H1 (cell line): Measurements from ENCODE around the gene ANKRD12. TPM values are rescaled to one million over a fixed set of nuclear protein-coding genes. Genes with fewer than 3 reads are reported as not detected.

ENCODE experiments used
- CTCF ChIA-PET: fragments of 300-600 bp; sonication (Branson Sonifier 250); formaldehyde crosslinking; loops from one replicate; lab custom pipeline; 2021; ENCODE audit not compliant: partially characterized antibody; lab: Charles Lee
- POLR2A ChIA-PET: fragments of 300-600 bp; sonication (Branson Sonifier 250); formaldehyde crosslinking; loops from one replicate; lab custom pipeline; 2021; ENCODE audit warnings: inconsistent platforms; ENCODE audit not compliant: partially characterized antibody; lab: Charles Lee
- DNase-seq, 2 experiments: peaks; one replicate each; pipeline versions ENCODE4 v3.0.0 to v3.0.0-alpha.2; 2010 to 2022; ENCODE audit warnings: low spot score in 2 of 2, low read depth in 1 of 2, mixed read lengths in 1 of 2
- FAIRE-seq: peaks from 2 replicates; lab custom pipeline; 2011; peaks lifted over from hg19 to GRCh38; lab: Jason Lieb, UNC
- H2AFZ ChIP-seq: 2 replicates; pipeline ENCODE4 v1.8.1; 2012; ENCODE audit warnings: low read length, inconsistent platforms
- H2AK5ac ChIP-seq: 2 replicates; pipeline ENCODE4 v1.6.1; 2013; ENCODE audit warnings: low read depth, low read length
- H2BK120ac ChIP-seq: replicated peaks from 2 replicates; pipeline ENCODE3; 2013; ENCODE audit warnings: low read depth, low read length, inconsistent platforms
- H2BK12ac ChIP-seq: 2 replicates; pipeline ENCODE4 v1.6.1; 2013; ENCODE audit warnings: low read depth, low read length
- H2BK15ac ChIP-seq: 2 replicates; pipeline ENCODE4 v1.6.1; 2013; ENCODE audit warnings: low read length
- H2BK20ac ChIP-seq: 2 replicates; pipeline ENCODE4 v1.6.1; 2013; ENCODE audit warnings: low read length
- H2BK5ac ChIP-seq: 2 replicates; pipeline ENCODE4 v1.6.1; 2013; ENCODE audit warnings: low read depth, low read length
- H3K14ac ChIP-seq: 2 replicates; pipeline ENCODE4 v1.6.1; 2013; ENCODE audit warnings: inconsistent platforms; ENCODE audit not compliant: insufficient read length
- H3K18ac ChIP-seq: 2 replicates; pipeline ENCODE4 v1.6.1; 2013; ENCODE audit warnings: low read length; ENCODE audit errors: extremely low read depth
- H3K23ac ChIP-seq: 2 replicates; pipeline ENCODE4 v1.6.1; 2013; ENCODE audit warnings: inconsistent platforms; ENCODE audit not compliant: insufficient read length
- H3K23me2 ChIP-seq: 2 replicates; pipeline ENCODE4 v1.6.1; 2013; ENCODE audit warnings: low read depth, low read length
- H3K27ac ChIP-seq: 2 replicates; pipeline ENCODE4 v1.6.1; 2011; ENCODE audit warnings: low read depth, low read length, inconsistent platforms
- H3K27me3 ChIP-seq, 4 experiments: replicated peaks in 1 of 4; 1 replicate in 1 of 4; 2 replicates in 3 of 4; pipeline versions ENCODE4 v1.6.1 to v1.8.1; 2011 to 2013; ENCODE audit warnings: low read length in 3 of 4, mild to moderate bottlenecking in 3 of 4, inconsistent platforms in 2 of 4, mixed read lengths in 2 of 4, moderate library complexity in 1 of 4; ENCODE audit not compliant: control insufficient read depth in 3 of 4, insufficient read depth in 3 of 4; ENCODE audit errors: extremely low read depth in 1 of 4
- H3K36me3 ChIP-seq, 4 experiments: 2 replicates each; pipeline versions ENCODE4 v1.6.1 to v1.8.1; 2011 to 2013; ENCODE audit warnings: mild to moderate bottlenecking in 4 of 4, low read length in 3 of 4, moderate library complexity in 2 of 4, control low read depth in 1 of 4, inconsistent platforms in 1 of 4; ENCODE audit not compliant: insufficient read depth in 4 of 4, control insufficient read depth in 2 of 4
- H3K4ac ChIP-seq: replicated peaks from 2 replicates; pipeline ENCODE3; 2013; ENCODE audit warnings: low read length, low read depth, mixed read lengths, inconsistent platforms; ENCODE audit not compliant: insufficient read length
- H3K4me1 ChIP-seq, 4 experiments: replicated peaks in 1 of 4; 1 replicate in 1 of 4; 2 replicates in 3 of 4; pipeline versions ENCODE4 v1.6.1 to v1.8.1; 2011 to 2013; ENCODE audit warnings: low read length in 3 of 4, inconsistent platforms in 2 of 4, mixed read lengths in 1 of 4; ENCODE audit not compliant: insufficient read depth in 4 of 4, control insufficient read depth in 3 of 4
- H3K4me2 ChIP-seq, 2 experiments: 2 replicates each; pipeline versions ENCODE4 v1.6.1 to v1.8.1; 2011 to 2013; ENCODE audit warnings: low read depth in 2 of 2, low read length in 2 of 2, control low read depth in 1 of 2, inconsistent platforms in 1 of 2, mild to moderate bottlenecking in 1 of 2; ENCODE audit not compliant: insufficient read depth in 1 of 2
- H3K4me3 ChIP-seq, 4 experiments: fragments of 200-600, 300-600 bp in 1 of 4; sonication (generic), shearing (Covaris generic), sonication (Bioruptor Twin) in 1 of 4; 2 replicates each; pipeline versions ENCODE4 v1.5.1 to v1.8.1; 2011 to 2016; ENCODE audit warnings: low read length in 4 of 4, low read depth in 3 of 4, control low read depth in 2 of 4, inconsistent platforms in 2 of 4, mild to moderate bottlenecking in 2 of 4, mixed read lengths in 1 of 4, moderate library complexity in 1 of 4; ENCODE audit not compliant: insufficient read depth in 2 of 4; ENCODE audit errors: extremely low read depth in 1 of 4
- H3K56ac ChIP-seq: replicated peaks from 2 replicates; pipeline ENCODE3; 2013; ENCODE audit warnings: low read depth, mild to moderate bottlenecking, mixed read lengths, low read length, inconsistent platforms; ENCODE audit not compliant: insufficient read length
- H3K79me1 ChIP-seq: 2 replicates; pipeline ENCODE4 v1.6.1; 2013; ENCODE audit warnings: low read depth, low read length, control low read depth
- H3K79me2 ChIP-seq, 2 experiments: 2 replicates each; pipeline versions ENCODE4 v1.6.1 to v1.8.1; 2012 to 2013; ENCODE audit warnings: low read length in 2 of 2, mild to moderate bottlenecking in 2 of 2, inconsistent platforms in 1 of 2; ENCODE audit not compliant: insufficient read depth in 2 of 2, control insufficient read depth in 1 of 2
- H3K9ac ChIP-seq, 4 experiments: replicated peaks in 1 of 4; 1 replicate in 1 of 4; 2 replicates in 3 of 4; pipeline versions ENCODE4 v1.6.1 to v1.8.1; 2011 to 2013; ENCODE audit warnings: low read depth in 3 of 4, low read length in 3 of 4, control low read depth in 2 of 4, mild to moderate bottlenecking in 2 of 4, moderate library complexity in 2 of 4, inconsistent platforms in 1 of 4; ENCODE audit errors: extremely low read depth in 1 of 4
- H3K9me3 ChIP-seq, 2 experiments: 2 replicates each; pipeline versions ENCODE4 v1.6.1 to v1.8.1; 2012 to 2013; ENCODE audit warnings: mild to moderate bottlenecking in 2 of 2, moderate library complexity in 2 of 2, control low read depth in 1 of 2, inconsistent platforms in 1 of 2, low read depth in 1 of 2, low read length in 1 of 2, mixed read lengths in 1 of 2; ENCODE audit not compliant: insufficient read depth in 2 of 2
- H4K20me1 ChIP-seq, 2 experiments: replicated peaks in 1 of 2; 2 replicates each; pipeline versions ENCODE3 to v1.8.1; 2011 to 2013; ENCODE audit warnings: inconsistent platforms in 2 of 2, low read length in 2 of 2, mild to moderate bottlenecking in 1 of 2; ENCODE audit not compliant: insufficient read depth in 2 of 2, control insufficient read depth in 1 of 2
- H4K5ac ChIP-seq: 2 replicates; pipeline ENCODE4 v1.6.1; 2013; ENCODE audit warnings: low read length, low read depth, mixed read lengths, inconsistent platforms; ENCODE audit not compliant: insufficient read length
- H4K8ac ChIP-seq: 2 replicates; pipeline ENCODE4 v1.8.0; 2013; ENCODE audit warnings: mild to moderate bottlenecking, moderate library complexity, low read length, inconsistent platforms; ENCODE audit not compliant: insufficient read depth; ENCODE audit errors: extremely low read depth
- H4K91ac ChIP-seq: replicated peaks from 2 replicates; pipeline ENCODE3; 2013; ENCODE audit warnings: low read length, mixed read lengths, inconsistent platforms; ENCODE audit not compliant: insufficient read length
- CBX5 ChIP-seq: fragments of 300-800, 300-1000 bp; sonication (generic); IDR thresholded peaks from 2 replicates; pipeline ENCODE4 v1.7.1; 2016; ENCODE audit warnings: antibody characterized with exemption, low read length, low read depth
- CHD1 ChIP-seq: IDR thresholded peaks from 2 replicates; pipeline ENCODE4 v1.6.1; 2012; ENCODE audit warnings: low read depth, low read length, improper control_type of control experiment
- EP300 ChIP-seq, 2 experiments: IDR thresholded peaks; 1 replicate in 1 of 2; 2 replicates in 1 of 2; pipeline ENCODE4 v1.6.1; 2011 to 2012; ENCODE audit warnings: low read depth in 2 of 2, low read length in 2 of 2, mild to moderate bottlenecking in 2 of 2, borderline replicate concordance in 1 of 2, inconsistent platforms in 1 of 2, moderate library complexity in 1 of 2
- GABPA ChIP-seq: IDR thresholded peaks from 2 replicates; pipeline ENCODE4 v1.6.1; 2011; ENCODE audit warnings: mild to moderate bottlenecking, low read length, moderate library complexity, borderline replicate concordance; ENCODE audit not compliant: insufficient read depth
- HDAC6 ChIP-seq: IDR thresholded peaks from one replicate; pipeline ENCODE4 v1.7.1; 2012; ENCODE audit warnings: low read depth, mild to moderate bottlenecking, inconsistent platforms, low read length, moderate library complexity
- KDM1A ChIP-seq: fragments of 200-600, 300-600 bp; sonication (generic); IDR thresholded peaks from 2 replicates; pipeline ENCODE4 v1.7.1; 2016; ENCODE audit warnings: mild to moderate bottlenecking, low read length, borderline replicate concordance
- NANOG ChIP-seq: IDR thresholded peaks from 2 replicates; pipeline ENCODE4 v1.6.1; 2011; ENCODE audit warnings: low read length, low read depth, mild to moderate bottlenecking, inconsistent platforms; ENCODE audit not compliant: insufficient read depth, poor library complexity, severe bottlenecking
- RBBP5 ChIP-seq: IDR thresholded peaks from 2 replicates; pipeline ENCODE4 v1.7.1; 2012; ENCODE audit warnings: low read depth, mild to moderate bottlenecking, inconsistent platforms, low read length, moderate library complexity, borderline replicate concordance
- RFX5 ChIP-seq: IDR thresholded peaks from 2 replicates; pipeline ENCODE4 v1.6.1; 2011; ENCODE audit warnings: low read depth, low read length, improper control_type of control experiment, borderline replicate concordance
- SAP30 ChIP-seq: fragments of 300-600 bp; sonication (generic); IDR thresholded peaks from 2 replicates; pipeline ENCODE4 v1.7.1; 2012; ENCODE audit warnings: low read length, moderate library complexity, mild to moderate bottlenecking, inconsistent platforms; ENCODE audit not compliant: insufficient read depth, insufficient replicate concordance
- SIN3A ChIP-seq, 2 experiments: IDR thresholded peaks in 1 of 2; conservative IDR thresholded peaks in 1 of 2; 2 replicates each; pipeline ENCODE4 v1.6.1; 2011 to 2012; ENCODE audit warnings: low read length in 2 of 2, improper control_type of control experiment in 1 of 2, low read depth in 1 of 2, mild to moderate bottlenecking in 1 of 2
- SP4 ChIP-seq: IDR thresholded peaks from 2 replicates; pipeline ENCODE4 v1.6.1; 2012; ENCODE audit warnings: low read length, inconsistent platforms
- TBP ChIP-seq: IDR thresholded peaks from 2 replicates; pipeline ENCODE4 v1.6.1; 2011; ENCODE audit warnings: low read depth, low read length, improper control_type of control experiment
- TEAD4 ChIP-seq: IDR thresholded peaks from 2 replicates; pipeline ENCODE4 v1.6.1; 2012; ENCODE audit warnings: low read depth, low read length, inconsistent platforms, mixed read lengths
- WGBS, 2 experiments: shearing (Covaris generic) in 1 of 2; methylation state at CpG; one replicate each; pipeline versions ENCODE4 v1.1.6 to v1.1.7; 2013 to 2015; ENCODE audit warnings: low lambda C conversion rate in 2 of 2, mixed read lengths in 2 of 2, inconsistent platforms in 1 of 2, low coverage in 1 of 2, missing lambda C conversion rate in 1 of 2; ENCODE audit not compliant: insufficient replicate concordance in 2 of 2, insufficient coverage in 1 of 2, insufficient read length in 1 of 2; ENCODE audit errors: extremely low coverage in 1 of 2, missing lambda C conversion rate in 1 of 2; 5-methylcytosine and 5-hydroxymethylcytosine counted together
- polyA plus RNA-seq, 7 experiments: library from polyadenylated mRNA; depleted of rRNA in 3 of 7; stranded (reverse) in 5 of 7; unstranded in 2 of 7; fragments of >200 nt in 5 of 7; fragments of 200-250 nt in 2 of 7; gene quantifications; 1 replicate in 5 of 7; 2 replicates in 1 of 7; 4 replicates in 1 of 7; pipeline versions ENCODE4 v1.2.1 to v1.2.3, GENCODE V29; 2011 to 2013; ENCODE audit warnings: missing spikeins in 2 of 7, mixed read lengths in 2 of 7
- total RNA-seq: library from RNA; stranded (reverse); fragmentation: NEBNext Ultra II Directional; extraction: Animal tissue kit (Norgen Biotek cat#: 25700); gene quantifications from 2 replicates; pipeline ENCODE4 v1.2.1, GENCODE V29; 2021

ANKRD12 gene
- total and polyA plus RNA-seq, 2 of the 8 experiments (the other 6 are each of a cell fraction or from before 2014, with no cell fraction given): 2.6 to 37.9 TPM

- no peaks in the 10 kb centered on the region for H3K27me3 ChIP-seq
- peaks cover 3 to 89% of the 10 kb centered on the region in 2 experiments for H3K79me2 ChIP-seq
- H3K9ac ChIP-seq: no peak overlapping the region
- no peak overlapping the region for H4K5ac ChIP-seq
- POLR2A ChIA-PET: interaction anchor here (0.9 kb wide), 1 partner anchor 18 kb away, joined by 3 read pairs; no protein-coding TSS in a partner anchor
- no peak overlapping the region for H4K8ac ChIP-seq
- H3K4me1 ChIP-seq: peaks cover 0 to 5% (median 0%) of the 10 kb centered on the region in 4 experiments; a peak in 1 of 7 replicates
- no peaks in the 10 kb centered on the region for H3K36me3 ChIP-seq
- H3K4me2 ChIP-seq: no peak overlapping the region
- CTCF ChIA-PET: no interaction called here
- DNase-seq (no peak), FAIRE-seq (no peak)
- H3K27ac ChIP-seq: no peak overlapping the region
- H3K79me1 ChIP-seq: no peaks in the 10 kb centered on the region
- H3K4ac ChIP-seq: no peak overlapping the region
- H2AK5ac ChIP-seq: no peak overlapping the region
- H3K4me3 ChIP-seq: no peak overlapping the region
- H3K23me2 ChIP-seq: peaks cover 2% of the 10 kb centered on the region; the same call in 1 of the 2 replicates
- H3K56ac ChIP-seq: no peak overlapping the region
- H3K18ac ChIP-seq: no peak overlapping the region
- no peak overlapping the region for H2BK20ac ChIP-seq
- no peaks in the 10 kb centered on the region for H3K9me3 ChIP-seq
- H2BK12ac ChIP-seq: no peak overlapping the region
- no peak overlapping the region for H3K23ac ChIP-seq
- 95% methylated on average over 1 of the region's 1 CpG; no CpG with 5 or more reads in 1 of the 2 experiments for WGBS, 2 experiments
- H2BK5ac ChIP-seq: no peak overlapping the region
- H2BK120ac ChIP-seq: no peak overlapping the region
- no peak overlapping the region for H2AFZ ChIP-seq
- H2BK15ac ChIP-seq: no peak overlapping the region
- H3K14ac ChIP-seq: no peak overlapping the region
- no peak overlapping the region for H4K91ac ChIP-seq
- H4K20me1 ChIP-seq: peaks cover 0 to 5% of the 10 kb centered on the region in 2 experiments
- TF ChIP-seq TBP (no peak), CHD1 (no peak), RFX5 (no peak), NANOG (no peak), GABPA (no peak), TEAD4 (no peak), SAP30 (no peak), SIN3A (conservative IDR thresholded peaks at IDR 0.05 in 1 of 2, IDR thresholded peaks at IDR 0.05 in 1 of 2; ENCODE audit: low read depth in 1 of 2, low read length in 2 of 2) (no peak), SP4 (no peak), CBX5 (no peak), HDAC6 (no peak), EP300 (IDR thresholded peaks at IDR 0.05; ENCODE audit: borderline replicate concordance in 1 of 2, low read depth in 2 of 2, low read length in 2 of 2) (no peak), RBBP5 (no peak), KDM1A (no peak)
Measured at GRCh38 chr18:9153256-9153655, 16.7 kb downstream of the ANKRD12 start.
